H1 (cell line): ENCODE results near the gene PDE2A. TPM values are rescaled to one million over a fixed set of nuclear protein-coding genes. Genes with fewer than 3 reads are reported as not detected.

Experiments used
- CTCF ChIA-PET: fragments of 300-600 bp; sonication (Branson Sonifier 250); formaldehyde crosslinking; loops from one replicate; lab custom pipeline; 2021; ENCODE audit not compliant: partially characterized antibody; lab: Charles Lee
- POLR2A ChIA-PET: fragments of 300-600 bp; sonication (Branson Sonifier 250); formaldehyde crosslinking; loops from one replicate; lab custom pipeline; 2021; ENCODE audit warnings: inconsistent platforms; ENCODE audit not compliant: partially characterized antibody; lab: Charles Lee
- DNase-seq, 2 experiments: peaks; one replicate each; pipeline versions ENCODE4 v3.0.0 to v3.0.0-alpha.2; 2010 to 2022; ENCODE audit warnings: low spot score in 2 of 2, low read depth in 1 of 2, mixed read lengths in 1 of 2
- FAIRE-seq: peaks from 2 replicates; lab custom pipeline; 2011; peaks lifted over from hg19 to GRCh38; lab: Jason Lieb, UNC
- H2AFZ ChIP-seq: 2 replicates; pipeline ENCODE4 v1.8.1; 2012; ENCODE audit warnings: low read length, inconsistent platforms
- H2AK5ac ChIP-seq: 2 replicates; pipeline ENCODE4 v1.6.1; 2013; ENCODE audit warnings: low read depth, low read length
- H2BK120ac ChIP-seq: replicated peaks from 2 replicates; pipeline ENCODE3; 2013; ENCODE audit warnings: low read depth, low read length, inconsistent platforms
- H2BK12ac ChIP-seq: 2 replicates; pipeline ENCODE4 v1.6.1; 2013; ENCODE audit warnings: low read depth, low read length
- H2BK15ac ChIP-seq: 2 replicates; pipeline ENCODE4 v1.6.1; 2013; ENCODE audit warnings: low read length
- H2BK20ac ChIP-seq: 2 replicates; pipeline ENCODE4 v1.6.1; 2013; ENCODE audit warnings: low read length
- H2BK5ac ChIP-seq: 2 replicates; pipeline ENCODE4 v1.6.1; 2013; ENCODE audit warnings: low read depth, low read length
- H3K14ac ChIP-seq: 2 replicates; pipeline ENCODE4 v1.6.1; 2013; ENCODE audit warnings: inconsistent platforms; ENCODE audit not compliant: insufficient read length
- H3K18ac ChIP-seq: 2 replicates; pipeline ENCODE4 v1.6.1; 2013; ENCODE audit warnings: low read length; ENCODE audit errors: extremely low read depth
- H3K23ac ChIP-seq: 2 replicates; pipeline ENCODE4 v1.6.1; 2013; ENCODE audit warnings: inconsistent platforms; ENCODE audit not compliant: insufficient read length
- H3K23me2 ChIP-seq: 2 replicates; pipeline ENCODE4 v1.6.1; 2013; ENCODE audit warnings: low read depth, low read length
- H3K27ac ChIP-seq: 2 replicates; pipeline ENCODE4 v1.6.1; 2011; ENCODE audit warnings: low read depth, low read length, inconsistent platforms
- H3K27me3 ChIP-seq, 4 experiments: replicated peaks in 1 of 4; 1 replicate in 1 of 4; 2 replicates in 3 of 4; pipeline versions ENCODE4 v1.6.1 to v1.8.1; 2011 to 2013; ENCODE audit warnings: low read length in 3 of 4, mild to moderate bottlenecking in 3 of 4, inconsistent platforms in 2 of 4, mixed read lengths in 2 of 4, moderate library complexity in 1 of 4; ENCODE audit not compliant: control insufficient read depth in 3 of 4, insufficient read depth in 3 of 4; ENCODE audit errors: extremely low read depth in 1 of 4
- H3K36me3 ChIP-seq, 4 experiments: 2 replicates each; pipeline versions ENCODE4 v1.6.1 to v1.8.1; 2011 to 2013; ENCODE audit warnings: mild to moderate bottlenecking in 4 of 4, low read length in 3 of 4, moderate library complexity in 2 of 4, control low read depth in 1 of 4, inconsistent platforms in 1 of 4; ENCODE audit not compliant: insufficient read depth in 4 of 4, control insufficient read depth in 2 of 4
- H3K4ac ChIP-seq: replicated peaks from 2 replicates; pipeline ENCODE3; 2013; ENCODE audit warnings: low read length, low read depth, mixed read lengths, inconsistent platforms; ENCODE audit not compliant: insufficient read length
- H3K4me1 ChIP-seq, 4 experiments: replicated peaks in 1 of 4; 1 replicate in 1 of 4; 2 replicates in 3 of 4; pipeline versions ENCODE4 v1.6.1 to v1.8.1; 2011 to 2013; ENCODE audit warnings: low read length in 3 of 4, inconsistent platforms in 2 of 4, mixed read lengths in 1 of 4; ENCODE audit not compliant: insufficient read depth in 4 of 4, control insufficient read depth in 3 of 4
- H3K4me2 ChIP-seq, 2 experiments: 2 replicates each; pipeline versions ENCODE4 v1.6.1 to v1.8.1; 2011 to 2013; ENCODE audit warnings: low read depth in 2 of 2, low read length in 2 of 2, control low read depth in 1 of 2, inconsistent platforms in 1 of 2, mild to moderate bottlenecking in 1 of 2; ENCODE audit not compliant: insufficient read depth in 1 of 2
- H3K4me3 ChIP-seq, 4 experiments: fragments of 200-600, 300-600 bp in 1 of 4; sonication (generic), shearing (Covaris generic), sonication (Bioruptor Twin) in 1 of 4; 2 replicates each; pipeline versions ENCODE4 v1.5.1 to v1.8.1; 2011 to 2016; ENCODE audit warnings: low read length in 4 of 4, low read depth in 3 of 4, control low read depth in 2 of 4, inconsistent platforms in 2 of 4, mild to moderate bottlenecking in 2 of 4, mixed read lengths in 1 of 4, moderate library complexity in 1 of 4; ENCODE audit not compliant: insufficient read depth in 2 of 4; ENCODE audit errors: extremely low read depth in 1 of 4
- H3K56ac ChIP-seq: replicated peaks from 2 replicates; pipeline ENCODE3; 2013; ENCODE audit warnings: low read depth, mild to moderate bottlenecking, mixed read lengths, low read length, inconsistent platforms; ENCODE audit not compliant: insufficient read length
- H3K79me1 ChIP-seq: 2 replicates; pipeline ENCODE4 v1.6.1; 2013; ENCODE audit warnings: low read depth, low read length, control low read depth
- H3K79me2 ChIP-seq, 2 experiments: 2 replicates each; pipeline versions ENCODE4 v1.6.1 to v1.8.1; 2012 to 2013; ENCODE audit warnings: low read length in 2 of 2, mild to moderate bottlenecking in 2 of 2, inconsistent platforms in 1 of 2; ENCODE audit not compliant: insufficient read depth in 2 of 2, control insufficient read depth in 1 of 2
- H3K9ac ChIP-seq, 4 experiments: replicated peaks in 1 of 4; 1 replicate in 1 of 4; 2 replicates in 3 of 4; pipeline versions ENCODE4 v1.6.1 to v1.8.1; 2011 to 2013; ENCODE audit warnings: low read depth in 3 of 4, low read length in 3 of 4, control low read depth in 2 of 4, mild to moderate bottlenecking in 2 of 4, moderate library complexity in 2 of 4, inconsistent platforms in 1 of 4; ENCODE audit errors: extremely low read depth in 1 of 4
- H3K9me3 ChIP-seq, 2 experiments: 2 replicates each; pipeline versions ENCODE4 v1.6.1 to v1.8.1; 2012 to 2013; ENCODE audit warnings: mild to moderate bottlenecking in 2 of 2, moderate library complexity in 2 of 2, control low read depth in 1 of 2, inconsistent platforms in 1 of 2, low read depth in 1 of 2, low read length in 1 of 2, mixed read lengths in 1 of 2; ENCODE audit not compliant: insufficient read depth in 2 of 2
- H4K20me1 ChIP-seq, 2 experiments: replicated peaks in 1 of 2; 2 replicates each; pipeline versions ENCODE3 to v1.8.1; 2011 to 2013; ENCODE audit warnings: inconsistent platforms in 2 of 2, low read length in 2 of 2, mild to moderate bottlenecking in 1 of 2; ENCODE audit not compliant: insufficient read depth in 2 of 2, control insufficient read depth in 1 of 2
- H4K5ac ChIP-seq: 2 replicates; pipeline ENCODE4 v1.6.1; 2013; ENCODE audit warnings: low read length, low read depth, mixed read lengths, inconsistent platforms; ENCODE audit not compliant: insufficient read length
- H4K8ac ChIP-seq: 2 replicates; pipeline ENCODE4 v1.8.0; 2013; ENCODE audit warnings: mild to moderate bottlenecking, moderate library complexity, low read length, inconsistent platforms; ENCODE audit not compliant: insufficient read depth; ENCODE audit errors: extremely low read depth
- H4K91ac ChIP-seq: replicated peaks from 2 replicates; pipeline ENCODE3; 2013; ENCODE audit warnings: low read length, mixed read lengths, inconsistent platforms; ENCODE audit not compliant: insufficient read length
- CHD1 ChIP-seq: IDR thresholded peaks from 2 replicates; pipeline ENCODE4 v1.6.1; 2012; ENCODE audit warnings: low read depth, low read length, improper control_type of control experiment
- CTCF ChIP-seq, 3 experiments: IDR thresholded peaks; 1 replicate in 2 of 3; 2 replicates in 1 of 3; pipeline versions ENCODE4 v1.5.1 to v1.6.1; 2011; ENCODE audit warnings: low read length in 3 of 3, mild to moderate bottlenecking in 3 of 3, inconsistent platforms in 2 of 3, low read depth in 1 of 3, moderate library complexity in 1 of 3; ENCODE audit not compliant: insufficient read depth in 1 of 3; ENCODE audit errors: control extremely low read depth in 1 of 3
- E2F6 ChIP-seq: IDR thresholded peaks from 2 replicates; pipeline ENCODE4 v1.6.1; 2012; ENCODE audit warnings: inconsistent platforms
- GTF2F1 ChIP-seq: IDR thresholded peaks from 2 replicates; pipeline ENCODE4 v1.6.1; 2012; ENCODE audit warnings: low read depth, low read length, improper control_type of control experiment, borderline replicate concordance
- NANOG ChIP-seq: IDR thresholded peaks from 2 replicates; pipeline ENCODE4 v1.6.1; 2011; ENCODE audit warnings: low read length, low read depth, mild to moderate bottlenecking, inconsistent platforms; ENCODE audit not compliant: insufficient read depth, poor library complexity, severe bottlenecking
- NRF1 ChIP-seq: IDR thresholded peaks from 2 replicates; pipeline ENCODE4 v1.6.1; 2011; ENCODE audit warnings: mild to moderate bottlenecking, low read depth, low read length, improper control_type of control experiment
- RBBP5 ChIP-seq: IDR thresholded peaks from 2 replicates; pipeline ENCODE4 v1.7.1; 2012; ENCODE audit warnings: low read depth, mild to moderate bottlenecking, inconsistent platforms, low read length, moderate library complexity, borderline replicate concordance
- SRF ChIP-seq: IDR thresholded peaks from 2 replicates; pipeline ENCODE4 v1.6.1; 2011; ENCODE audit warnings: mild to moderate bottlenecking, low read depth, low read length, moderate library complexity
- TAF1 ChIP-seq: IDR thresholded peaks from 2 replicates; pipeline ENCODE4 v1.6.1; 2011; ENCODE audit warnings: mild to moderate bottlenecking, low read depth, low read length
- WGBS, 2 experiments: shearing (Covaris generic) in 1 of 2; methylation state at CpG; one replicate each; pipeline versions ENCODE4 v1.1.6 to v1.1.7; 2013 to 2015; ENCODE audit warnings: low lambda C conversion rate in 2 of 2, mixed read lengths in 2 of 2, inconsistent platforms in 1 of 2, low coverage in 1 of 2, missing lambda C conversion rate in 1 of 2; ENCODE audit not compliant: insufficient replicate concordance in 2 of 2, insufficient coverage in 1 of 2, insufficient read length in 1 of 2; ENCODE audit errors: extremely low coverage in 1 of 2, missing lambda C conversion rate in 1 of 2; 5-methylcytosine and 5-hydroxymethylcytosine counted together
- polyA plus RNA-seq, 7 experiments: library from polyadenylated mRNA; depleted of rRNA in 3 of 7; stranded (reverse) in 5 of 7; unstranded in 2 of 7; fragments of >200 nt in 5 of 7; fragments of 200-250 nt in 2 of 7; gene quantifications; 1 replicate in 5 of 7; 2 replicates in 1 of 7; 4 replicates in 1 of 7; pipeline versions ENCODE4 v1.2.1 to v1.2.3, GENCODE V29; 2011 to 2013; ENCODE audit warnings: missing spikeins in 2 of 7, mixed read lengths in 2 of 7
- total RNA-seq: library from RNA; stranded (reverse); fragmentation: NEBNext Ultra II Directional; extraction: Animal tissue kit (Norgen Biotek cat#: 25700); gene quantifications from 2 replicates; pipeline ENCODE4 v1.2.1, GENCODE V29; 2021

PDE2A gene
- total and polyA plus RNA-seq, 2 of the 8 experiments (the other 6 are each of a cell fraction or from before 2014, with no cell fraction given), result 3.4 to 7.1 TPM

GRCh38 chr11:72693271-72693968 lies 19.2 kb upstream of the PDE2A start:
- no peak overlapping the region for H2BK15ac ChIP-seq
- H2AFZ ChIP-seq, result no peak overlapping the region
- H4K20me1 ChIP-seq, result peaks cover 5 to 13% of the 10 kb centered on the region in 2 experiments
- no peak overlapping the region for H2BK20ac ChIP-seq
- H3K9me3 ChIP-seq, result no peaks in the 10 kb centered on the region
- DNase-seq (no peak), FAIRE-seq (no peak)
- WGBS, 2 experiments, result 89% methylated on average over 19 of the region's 19 CpGs; no CpG with 5 or more reads in 1 of the 2 experiments
- no peaks in the 10 kb centered on the region for H3K79me1 ChIP-seq
- no peak overlapping the region for H3K23ac ChIP-seq
- H3K27ac ChIP-seq, result no peak overlapping the region
- no peak overlapping the region for H2BK12ac ChIP-seq
- H2BK5ac ChIP-seq, result no peak overlapping the region
- no peak overlapping the region for H3K4me2 ChIP-seq
- no peak overlapping the region for H2AK5ac ChIP-seq
- H3K14ac ChIP-seq, result no peak overlapping the region
- no peaks in the 10 kb centered on the region for H3K23me2 ChIP-seq
- H3K9ac ChIP-seq, result no peak overlapping the region
- H4K5ac ChIP-seq, result no peak overlapping the region
- no peak overlapping the region for H3K56ac ChIP-seq
- H3K4me3 ChIP-seq, result no peak overlapping the region
- H3K4me1 ChIP-seq, result peaks cover 0 to 8% (median 4%) of the 10 kb centered on the region in 4 experiments; a peak in 3 of 7 replicates
- H3K27me3 ChIP-seq, result no peaks in the 10 kb centered on the region
- CTCF ChIA-PET, result interaction anchor here (0.6 to 5.1 kb wide), 4 partner anchors 10 to 106 kb away, joined by 3 to 47 read pairs (median 4); partner anchors contain the start of gene STARD10
- no peak overlapping the region for H4K91ac ChIP-seq
- POLR2A ChIA-PET, result interaction anchor here (0.6 kb wide), 1 partner anchor 450 kb away, joined by 3 read pairs; no protein-coding TSS in a partner anchor
- no peak overlapping the region for H3K4ac ChIP-seq
- no peak overlapping the region for H2BK120ac ChIP-seq
- no peak overlapping the region for H4K8ac ChIP-seq
- no peak overlapping the region for H3K18ac ChIP-seq
- H3K36me3 ChIP-seq, result peaks cover 6 to 25% (median 16%) of the 10 kb centered on the region in 4 experiments; a peak in 7 of 8 replicates
- no peaks in the 10 kb centered on the region for H3K79me2 ChIP-seq
- no peak for TF ChIP-seq NANOG
- no peak for TF ChIP-seq GTF2F1
- TF ChIP-seq CHD1, result no peak
- TF ChIP-seq SRF, result no peak
- peak; percentile 63 to 96 (median 90) for TF ChIP-seq CTCF (IDR thresholded peaks at IDR 0.05; ENCODE audit: control extremely low read depth in 1 of 3, insufficient read depth in 1 of 3, low read depth in 1 of 3, low read length in 3 of 3)
- peak; percentile 54 for TF ChIP-seq E2F6
- no peak for TF ChIP-seq RBBP5
- no peak for TF ChIP-seq TAF1
- TF ChIP-seq NRF1, result no peak
